Measurements from ENCODE around the gene IFITM10.

DNA sequence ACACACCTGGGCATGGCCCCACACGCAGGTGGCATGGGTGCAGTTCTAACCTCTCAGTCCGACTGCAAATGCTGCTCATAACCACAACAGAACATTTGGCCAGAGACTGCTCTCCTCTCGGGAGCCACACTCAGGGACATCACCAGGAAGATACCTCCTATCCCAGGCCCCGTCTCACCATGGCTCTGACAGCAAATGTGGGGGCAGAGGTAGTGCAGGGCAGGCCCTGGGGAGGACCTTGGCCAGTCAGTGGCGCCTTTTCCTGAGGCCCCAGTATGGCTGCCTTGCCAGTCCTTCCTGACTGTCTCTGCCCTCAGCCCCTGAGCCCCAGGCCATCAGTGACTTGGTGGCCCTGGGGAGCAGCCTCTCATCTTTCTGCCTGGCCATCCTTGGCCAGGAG lies 50.6 kb downstream of the IFITM10 start:
- TF ChIP-seq, protein P1, sequence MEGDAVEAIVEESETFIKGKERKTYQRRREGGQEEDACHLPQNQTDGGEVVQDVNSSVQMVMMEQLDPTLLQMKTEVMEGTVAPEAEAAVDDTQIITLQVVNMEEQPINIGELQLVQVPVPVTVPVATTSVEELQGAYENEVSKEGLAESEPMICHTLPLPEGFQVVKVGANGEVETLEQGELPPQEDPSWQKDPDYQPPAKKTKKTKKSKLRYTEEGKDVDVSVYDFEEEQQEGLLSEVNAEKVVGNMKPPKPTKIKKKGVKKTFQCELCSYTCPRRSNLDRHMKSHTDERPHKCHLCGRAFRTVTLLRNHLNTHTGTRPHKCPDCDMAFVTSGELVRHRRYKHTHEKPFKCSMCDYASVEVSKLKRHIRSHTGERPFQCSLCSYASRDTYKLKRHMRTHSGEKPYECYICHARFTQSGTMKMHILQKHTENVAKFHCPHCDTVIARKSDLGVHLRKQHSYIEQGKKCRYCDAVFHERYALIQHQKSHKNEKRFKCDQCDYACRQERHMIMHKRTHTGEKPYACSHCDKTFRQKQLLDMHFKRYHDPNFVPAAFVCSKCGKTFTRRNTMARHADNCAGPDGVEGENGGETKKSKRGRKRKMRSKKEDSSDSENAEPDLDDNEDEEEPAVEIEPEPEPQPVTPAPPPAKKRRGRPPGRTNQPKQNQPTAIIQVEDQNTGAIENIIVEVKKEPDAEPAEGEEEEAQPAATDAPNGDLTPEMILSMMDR (IDR thresholded peaks at IDR 0.05; ENCODE audit: low read depth, low read length), result no peak
- TF ChIP-seq EZH2phosphoT487 (IDR thresholded peaks at IDR 0.05; ENCODE audit: low read depth), result no peak

Data from OCI-LY3 (cell line).